Measurements from ENCODE around the gene TGFBR3L.

GRCh38 chr19:7924651-7925170 is 10.1 kb downstream of the TGFBR3L start:
- TF ChIP-seq CTCF (IDR thresholded peaks at IDR 0.05): no peak
- TF ChIP-seq POLR2A (IDR thresholded peaks at IDR 0.05): no peak

Data from testis (tissue), 2 donors.